GM18498 (cell line): ENCODE measurements around the gene RCHY1.
"Not testable (repeated sequence)": the region's sequence is repeated elsewhere in the genome, so short reads cannot be mapped to it uniquely, and the experiment has no call there.

Experiments used
- ATAC-seq: cut with Tn5 transposase; IDR thresholded peaks from one replicate; pipeline ENCODE4 v1.9.1; 2021; ENCODE audit warnings: mild to moderate bottlenecking, moderate library complexity; ENCODE audit not compliant: unreplicated experiment

Gene RCHY1

DNA sequence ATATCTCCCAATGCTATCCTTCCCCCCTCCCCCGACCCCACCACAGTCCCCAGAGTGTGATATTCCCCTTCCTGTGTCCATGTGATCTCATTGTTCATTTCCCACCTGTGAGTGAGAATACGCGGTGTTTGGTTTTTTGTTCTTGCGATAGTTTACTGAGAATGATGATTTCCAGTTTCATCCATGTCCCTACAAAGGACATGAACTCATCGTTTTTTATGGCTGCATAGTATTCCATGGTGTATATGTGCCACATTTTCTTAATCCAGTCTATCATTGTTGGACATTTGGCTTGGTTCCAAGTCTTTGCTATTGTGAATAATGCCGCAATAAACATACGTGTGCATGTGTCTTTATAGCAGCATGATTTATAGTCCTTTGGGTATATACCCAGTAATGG is 5.2 kb upstream of the RCHY1 start:
- not testable (repeated sequence) for ATAC-seq

DNA sequence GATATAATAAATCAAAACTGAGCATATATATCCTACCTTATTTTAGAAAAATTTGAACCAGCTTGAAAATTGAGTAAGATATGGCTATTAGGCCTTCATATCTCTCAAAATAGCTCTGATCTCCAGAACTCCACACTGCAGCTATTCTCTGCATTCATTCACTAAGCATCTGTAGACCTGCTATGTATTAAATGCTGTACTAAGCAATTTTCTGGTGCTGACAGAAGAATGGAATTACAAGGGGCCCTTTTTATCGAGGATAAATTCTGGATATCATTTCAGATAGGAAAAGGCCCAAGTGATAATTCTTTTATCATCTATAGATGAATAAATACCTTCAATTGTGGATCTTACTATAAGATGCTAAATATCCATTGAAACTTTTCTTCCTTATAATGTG is 1.9 kb upstream of the RCHY1 start:
- ATAC-seq: no peak

DNA sequence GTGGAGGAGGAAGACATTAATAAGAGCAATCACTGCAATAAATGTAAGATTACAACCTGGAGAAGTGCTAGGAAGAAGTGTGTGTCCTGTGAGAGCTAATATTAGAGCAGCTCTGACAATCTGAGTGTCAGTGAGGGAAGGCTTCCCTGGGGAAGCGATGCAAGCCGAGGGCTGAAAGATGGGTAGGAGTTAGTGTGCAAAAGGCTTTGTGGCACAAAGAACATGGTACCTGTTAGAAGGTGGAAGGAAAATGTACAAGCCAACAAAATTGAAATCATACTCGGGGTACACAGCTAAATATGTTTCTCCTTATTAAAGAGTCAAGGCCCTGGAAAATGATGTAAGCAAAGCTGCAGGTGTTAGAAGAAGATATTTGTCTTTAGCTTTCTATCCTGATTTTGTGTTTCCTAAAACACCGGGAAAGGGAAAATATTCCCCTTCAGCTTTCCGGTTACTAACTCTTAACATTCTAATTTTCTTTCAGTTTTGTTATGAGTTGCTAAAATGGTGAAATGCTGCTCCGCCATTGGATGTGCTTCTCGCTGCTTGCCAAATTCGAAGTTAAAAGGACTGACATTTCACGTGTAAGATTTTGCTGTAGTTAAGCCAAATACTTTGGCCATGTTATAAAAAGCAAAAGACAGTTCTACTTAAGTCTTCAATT is 878 bp upstream of the RCHY1 start:
- ATAC-seq: peak; percentile 1

DNA sequence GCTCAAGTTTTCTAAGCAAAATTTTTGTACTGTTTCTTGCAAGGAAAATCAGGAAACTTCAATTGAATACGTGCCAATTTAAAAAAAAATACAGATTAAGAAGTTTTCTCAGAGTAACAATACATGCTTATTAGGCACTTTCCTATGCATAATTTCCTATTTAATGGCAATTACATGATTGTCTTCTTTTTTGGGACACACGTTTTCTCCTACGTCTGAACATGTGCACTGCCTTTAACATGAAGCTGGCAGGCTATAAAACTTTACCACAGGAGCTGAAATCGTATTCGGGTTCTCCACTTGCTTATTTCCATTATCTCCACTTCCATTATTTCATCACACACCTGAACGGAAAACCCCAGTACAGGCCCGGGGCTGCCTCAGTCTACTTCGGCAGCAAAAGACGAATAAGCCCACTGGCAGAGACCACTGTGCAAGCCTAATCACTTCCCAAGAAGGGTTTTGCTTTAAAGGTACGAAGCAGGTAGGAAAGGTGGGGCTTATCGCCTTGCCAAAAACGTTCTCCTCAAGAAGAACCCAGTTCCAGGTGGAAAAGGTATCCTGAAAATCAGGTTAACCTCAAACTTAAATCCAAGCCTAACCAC is 575 bp downstream of the RCHY1 start:
- no peak for ATAC-seq

DNA sequence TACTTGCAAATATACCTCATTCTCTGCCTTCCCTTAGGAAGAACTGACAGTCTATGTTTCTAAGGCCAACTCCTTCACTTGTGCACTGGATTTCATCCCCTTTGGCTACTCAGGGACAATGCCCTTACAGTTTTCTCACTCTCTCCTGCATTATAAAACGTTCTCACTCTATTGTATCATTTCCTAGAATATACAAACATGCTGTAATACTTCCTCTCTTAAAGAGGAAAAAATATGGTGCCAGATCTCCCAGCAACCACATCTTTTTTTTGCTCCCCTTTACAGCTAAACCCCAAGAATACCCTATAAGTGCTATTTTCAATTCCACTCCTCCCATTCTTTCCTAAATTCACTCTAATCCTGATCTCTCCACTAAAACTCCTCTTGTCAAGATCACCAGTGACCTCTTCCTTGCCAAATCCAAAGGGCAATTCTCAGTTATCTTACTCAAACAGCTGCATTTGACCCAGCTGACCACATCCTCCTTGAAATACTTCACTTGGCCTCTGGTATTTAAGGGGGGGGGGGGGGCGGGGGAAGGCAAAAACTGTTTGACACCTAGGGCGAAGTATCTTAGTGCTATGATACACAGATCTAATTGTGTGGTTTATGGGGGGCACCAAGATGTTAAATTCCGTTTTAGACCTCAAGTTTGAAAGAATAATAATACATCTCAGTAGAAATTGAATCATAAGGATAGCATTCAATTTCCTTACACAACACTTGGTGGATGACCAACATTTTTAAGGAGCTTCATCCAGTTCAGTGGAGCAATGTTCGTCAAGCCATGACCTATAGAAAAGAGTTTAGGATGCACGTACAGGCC is 1.6 kb downstream of the RCHY1 start:
- ATAC-seq: no peak

DNA sequence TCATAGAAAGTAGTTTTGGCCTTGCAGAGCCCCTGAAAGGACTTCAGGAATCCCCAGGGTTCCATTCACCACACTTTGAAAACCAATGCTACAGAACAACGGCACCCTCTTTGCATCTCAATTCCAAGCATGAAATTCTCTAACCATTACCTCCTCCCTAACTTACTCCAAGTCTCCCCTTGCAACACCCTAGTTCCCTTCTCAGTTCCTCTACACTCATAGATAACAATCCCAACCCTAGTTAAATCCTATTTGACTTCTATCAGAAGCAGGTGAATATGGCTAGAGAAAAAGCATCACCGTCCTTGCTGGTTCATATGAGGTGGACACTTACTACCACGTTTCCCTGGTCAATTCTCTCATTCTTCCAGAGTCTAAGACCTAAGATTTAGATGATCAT is 2.4 kb downstream of the RCHY1 start:
- ATAC-seq: no peak

DNA sequence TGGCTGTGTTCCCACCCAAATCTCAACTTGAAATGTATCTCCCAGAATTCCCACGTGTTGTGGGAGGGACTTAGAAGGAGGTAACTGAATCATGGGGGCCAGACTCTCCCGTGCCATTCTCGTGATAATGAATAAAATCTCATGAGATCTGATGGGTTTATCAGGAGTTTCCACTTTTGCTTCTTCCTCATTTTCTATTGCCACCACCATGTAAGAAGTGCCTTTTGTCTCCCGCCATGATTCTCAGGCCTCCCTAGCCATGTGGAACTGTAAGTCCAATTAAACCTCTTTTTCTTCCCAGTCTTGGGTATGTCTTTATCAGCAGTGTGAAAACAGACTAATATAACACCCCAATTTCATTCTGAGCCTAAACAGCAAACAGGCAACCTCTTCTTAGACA is 4.6 kb downstream of the RCHY1 start:
- ATAC-seq: not testable (repeated sequence)

DNA sequence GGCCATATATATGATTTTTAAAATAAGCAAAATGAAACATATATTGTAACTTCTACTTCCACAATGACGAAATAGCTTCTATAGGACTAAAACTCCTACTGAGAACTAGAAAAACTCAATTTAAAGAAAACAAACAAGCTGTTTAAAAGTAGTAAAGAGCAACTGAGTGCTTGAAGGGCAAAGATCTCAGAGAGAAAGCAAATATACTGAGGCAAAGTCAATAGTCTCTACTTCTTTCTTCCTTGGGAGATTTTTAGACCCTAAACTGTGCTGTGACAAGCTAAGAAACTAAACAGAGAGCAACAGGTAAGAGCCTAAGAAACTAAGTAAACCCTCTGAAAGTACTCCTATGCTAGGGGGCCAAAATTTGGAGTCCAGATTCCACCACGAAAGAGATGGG is 8.6 kb downstream of the RCHY1 start:
- no peak for ATAC-seq

DNA sequence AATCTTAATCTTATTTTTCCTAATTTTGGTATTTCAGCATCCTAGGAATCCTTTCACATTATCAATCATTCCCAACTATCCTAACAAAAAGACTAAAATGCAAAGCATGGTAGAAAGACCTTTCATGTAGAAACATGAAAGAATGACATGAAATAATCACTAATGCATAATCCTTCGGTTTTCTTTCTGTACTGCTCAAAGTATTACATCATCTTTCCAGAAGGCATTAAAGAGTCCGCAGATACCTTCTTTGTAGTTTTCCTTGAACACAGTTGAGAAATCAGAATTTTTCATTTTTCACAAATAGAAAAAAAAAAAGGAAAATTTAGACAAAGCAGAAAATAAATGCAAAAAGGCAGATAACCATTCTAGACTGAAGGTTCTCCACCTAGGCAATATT is 11.5 kb downstream of the RCHY1 start:
- ATAC-seq: no peak

DNA sequence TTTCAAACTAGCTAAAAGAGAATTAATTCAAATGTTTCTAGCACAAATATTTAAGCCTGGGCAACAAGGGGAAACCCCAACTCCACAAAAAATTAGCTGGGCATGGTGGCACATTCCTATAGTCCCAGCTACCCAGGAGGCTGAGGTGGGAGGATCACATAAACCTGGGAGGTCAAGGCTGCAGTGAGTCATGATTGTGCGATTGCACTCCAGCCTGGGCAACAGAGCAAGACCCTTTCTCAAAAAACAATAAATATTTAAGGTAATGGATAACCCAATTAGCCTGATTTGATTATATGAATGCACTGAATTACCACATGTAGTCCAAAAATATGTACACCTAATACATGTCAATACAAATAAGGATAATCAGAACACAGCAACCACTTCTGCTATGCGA is 14.3 kb downstream of the RCHY1 start:
- ATAC-seq: no peak

DNA sequence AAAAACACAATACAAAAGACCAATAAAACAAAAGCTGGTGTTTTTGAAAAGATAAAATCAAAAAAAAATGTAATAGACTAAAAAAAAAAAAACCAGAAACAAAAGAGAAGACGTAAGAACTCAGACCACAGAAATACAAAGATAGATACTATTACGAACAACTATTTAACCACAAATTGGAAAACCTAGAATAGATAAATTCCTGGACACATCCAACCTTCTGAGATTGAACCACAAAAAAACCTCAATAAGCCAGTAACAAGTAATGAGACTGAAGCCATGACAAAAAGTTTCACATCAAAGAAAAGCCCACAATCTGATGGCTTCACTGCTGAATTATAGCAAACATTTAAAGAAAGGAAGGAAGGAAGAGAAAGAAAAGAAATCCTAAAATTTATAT is 16.2 kb downstream of the RCHY1 start:
- ATAC-seq: no peak

DNA sequence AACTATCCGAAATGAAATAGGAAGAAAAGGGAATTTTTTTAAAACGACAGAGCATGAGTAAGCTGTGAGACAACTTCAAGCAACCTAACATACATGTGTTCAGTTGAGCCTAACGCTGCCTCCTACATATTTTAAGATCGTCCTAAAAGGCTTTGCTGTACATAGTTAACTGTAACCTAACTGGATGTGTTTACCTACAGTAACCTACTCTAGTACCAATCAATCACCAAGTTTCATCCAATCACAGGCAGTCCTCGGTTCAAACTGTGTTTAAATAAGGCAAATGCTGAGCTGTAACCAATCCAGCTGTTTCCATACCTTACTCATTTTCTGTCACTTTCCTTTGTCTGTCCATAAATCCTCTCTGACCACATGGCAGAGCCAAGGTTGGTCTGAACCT is 17.1 kb downstream of the RCHY1 start:
- no peak for ATAC-seq

DNA sequence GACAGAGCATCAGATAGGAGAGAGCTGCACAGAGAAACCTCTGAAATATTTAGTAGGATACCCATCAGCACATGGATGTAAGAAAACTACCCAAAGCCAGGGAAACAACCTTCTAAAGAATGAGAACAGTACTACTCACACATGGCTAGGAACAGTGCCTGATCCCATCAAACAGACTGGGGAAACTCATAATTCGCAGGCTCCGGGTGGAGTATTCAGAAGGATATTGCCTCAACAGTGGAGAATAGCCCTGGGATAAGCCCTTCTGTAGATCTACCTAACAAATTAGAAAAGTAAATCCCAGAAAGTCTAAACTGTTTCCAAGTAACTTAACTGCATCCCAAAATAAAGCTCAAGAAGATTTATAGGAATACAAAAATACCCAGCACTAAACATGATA is 17.8 kb downstream of the RCHY1 start:
- ATAC-seq: no peak

DNA sequence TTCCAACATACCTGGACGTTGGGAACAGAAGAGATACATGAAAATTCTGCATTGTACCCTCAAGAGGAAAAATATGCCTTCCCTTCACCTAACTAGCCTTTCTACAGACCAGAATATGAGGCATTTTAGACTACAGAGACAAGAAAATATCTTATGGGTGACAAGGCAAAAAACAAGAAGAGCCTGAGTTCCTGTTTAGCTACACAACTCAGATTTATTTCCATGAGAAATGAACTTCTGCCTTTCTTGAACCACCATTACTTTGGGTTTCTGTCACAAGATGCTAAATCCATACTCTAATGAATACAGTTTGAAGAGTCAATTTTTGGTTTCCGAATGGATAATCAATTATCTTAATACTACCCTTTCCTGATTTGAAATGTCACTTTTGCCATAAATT is 18.7 kb downstream of the RCHY1 start:
- ATAC-seq: no peak

DNA sequence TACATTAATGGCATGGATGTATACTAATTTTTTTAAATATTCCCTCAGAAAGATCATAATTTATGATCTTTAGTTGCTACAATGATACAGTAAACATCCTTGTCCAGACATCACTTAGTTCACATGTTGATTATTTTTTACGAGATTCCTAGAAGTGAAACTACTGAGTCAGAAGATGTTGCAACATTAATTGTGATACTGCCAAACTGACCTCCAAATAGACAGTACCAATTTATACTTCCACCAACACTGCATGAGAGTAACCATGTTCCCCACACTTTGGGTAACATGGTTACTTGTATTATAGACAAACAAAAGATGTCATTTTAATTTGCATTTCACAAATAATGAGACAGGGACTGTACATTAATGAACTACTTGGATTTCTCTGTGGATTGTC is 19.6 kb downstream of the RCHY1 start:
- ATAC-seq: no peak

DNA sequence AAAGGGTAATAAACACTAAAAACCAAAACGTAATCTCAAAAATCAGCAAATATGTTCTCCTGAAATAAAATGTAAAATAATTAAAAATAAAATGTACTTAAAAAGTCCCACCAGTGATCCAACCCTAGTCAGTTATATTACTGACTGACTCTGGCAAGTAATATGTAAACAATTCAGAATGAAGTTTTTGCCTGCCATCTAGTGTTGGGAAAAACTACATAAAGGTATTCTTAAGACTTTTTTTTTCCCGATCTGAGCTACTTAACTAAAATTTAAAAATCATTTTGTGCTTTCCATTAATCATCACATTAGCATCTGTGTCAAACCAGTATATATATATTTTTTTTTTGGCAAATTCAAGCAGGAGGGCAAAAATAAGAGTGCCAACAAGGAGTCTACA is 24.0 kb downstream of the RCHY1 start:
- no peak for ATAC-seq

DNA sequence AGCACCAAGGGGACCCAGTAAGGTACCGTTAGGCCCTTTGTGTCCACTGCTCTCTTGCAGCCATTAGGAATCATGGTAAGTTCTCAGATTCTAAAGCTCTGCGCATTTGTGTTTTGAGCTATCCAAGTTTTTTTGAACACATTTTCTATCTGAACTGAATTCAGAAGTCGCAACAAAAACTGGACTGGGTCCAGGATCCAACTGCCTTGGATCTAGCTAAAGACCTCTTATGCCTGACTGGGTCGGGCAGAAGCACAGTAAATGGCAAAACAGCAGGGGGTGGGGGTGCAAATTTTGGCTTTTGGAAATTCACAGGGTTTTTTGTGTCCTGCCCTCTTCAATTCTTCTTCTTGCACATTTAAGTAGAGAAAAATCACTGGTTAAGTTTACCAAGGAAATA is 30.0 kb downstream of the RCHY1 start:
- no peak for ATAC-seq

DNA sequence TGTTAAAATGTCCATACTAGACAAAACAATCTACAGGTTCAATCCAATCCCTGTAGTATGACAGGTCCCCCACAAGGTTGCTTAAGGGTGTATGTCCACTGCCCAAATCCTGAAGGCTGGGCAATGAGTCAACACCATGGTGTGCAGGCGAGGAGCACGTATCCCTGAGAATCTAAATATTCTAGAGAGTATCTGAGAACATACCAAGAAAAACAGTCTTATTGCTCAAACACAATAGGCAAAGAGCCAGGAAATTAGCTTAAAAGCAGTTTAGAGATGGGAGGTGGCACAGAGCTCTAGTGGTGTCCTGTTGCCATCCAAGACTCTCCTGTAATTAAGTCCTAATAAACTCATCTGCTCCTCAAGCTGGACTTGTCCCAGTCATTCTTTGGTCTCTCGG is 37.0 kb downstream of the RCHY1 start:
- no peak for ATAC-seq

DNA sequence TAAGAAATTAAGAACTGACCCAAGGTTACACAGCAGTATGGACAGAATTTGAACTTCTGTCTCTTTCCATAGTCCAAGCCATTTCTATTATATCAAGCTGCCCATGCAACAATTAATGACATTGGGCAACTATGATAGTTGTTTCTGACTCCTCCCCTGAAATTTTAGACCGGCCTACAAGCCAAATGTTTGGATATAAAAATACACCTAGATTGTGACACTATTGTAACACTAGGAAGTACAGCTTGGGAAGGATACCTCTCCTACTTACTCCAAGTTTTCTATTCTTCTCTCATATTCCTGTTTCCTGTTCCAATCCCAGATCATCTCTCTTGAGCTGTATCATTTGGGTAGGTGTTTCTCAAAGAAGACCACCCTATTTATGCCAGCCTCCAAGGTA is 43.5 kb downstream of the RCHY1 start:
- ATAC-seq: no peak

DNA sequence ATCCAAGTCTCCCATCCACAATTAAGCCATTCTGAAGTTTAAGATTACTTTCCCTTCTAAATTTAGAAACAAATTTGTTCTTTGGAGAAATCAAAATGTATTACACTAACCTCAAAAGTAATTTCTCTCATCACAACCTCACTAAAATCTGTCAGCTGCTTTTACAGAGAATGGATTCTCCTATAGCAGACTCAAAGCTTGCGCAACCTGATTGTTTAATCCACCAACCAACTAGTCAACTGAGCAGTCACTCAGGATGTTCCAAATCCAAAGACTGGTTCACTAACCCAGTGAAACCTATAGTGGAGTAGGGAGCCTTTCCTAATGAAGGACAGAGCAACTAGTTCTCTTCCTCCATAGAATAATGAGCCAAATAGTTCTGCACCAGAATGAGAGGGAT is 44.3 kb downstream of the RCHY1 start:
- ATAC-seq: no peak

DNA sequence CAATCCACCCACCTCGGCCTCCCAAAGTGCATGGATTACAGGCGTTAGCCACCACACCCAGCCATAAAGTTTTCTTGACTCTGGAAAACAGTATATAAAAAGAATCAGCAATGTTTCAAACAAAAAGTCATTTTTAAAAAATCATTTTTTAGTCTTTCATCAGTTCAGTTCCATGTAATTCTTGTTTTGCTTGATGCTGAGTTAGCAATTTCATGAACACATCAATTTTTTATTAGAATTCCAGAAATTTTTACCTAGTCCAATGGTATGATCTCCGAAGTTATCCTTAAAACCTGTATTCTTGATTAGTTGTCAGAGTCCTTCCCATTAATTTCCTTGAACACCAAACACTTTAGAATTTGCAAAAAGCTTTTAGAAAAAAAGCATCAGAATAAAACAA is 56.8 kb downstream of the RCHY1 start:
- ATAC-seq: no peak

DNA sequence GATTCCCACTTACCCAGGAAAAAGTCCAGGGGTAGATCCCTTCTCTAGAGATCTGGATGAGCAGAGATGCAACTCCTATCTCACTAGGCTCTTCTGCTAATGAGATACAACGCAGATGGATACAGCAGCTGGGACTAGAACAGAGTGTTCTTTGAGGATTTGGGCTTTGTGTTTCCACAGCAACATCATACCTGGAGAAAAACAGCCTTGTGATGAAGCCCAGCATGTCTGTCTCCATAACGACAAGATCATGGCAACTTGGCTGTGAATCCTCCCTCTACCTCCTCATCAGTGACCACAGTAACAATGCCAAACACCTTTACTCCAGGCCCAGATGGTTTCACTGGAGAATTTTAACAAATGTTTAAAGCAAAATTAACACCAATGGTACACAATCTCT is 80.1 kb downstream of the RCHY1 start:
- ATAC-seq: no peak
